Stimulated activated naive CD8-positive, alpha-beta T cell treated with anti-CD3 and anti-CD28 coated beads, Interleukin-15, amount 100 ng/mL, for 72 hours (primary cell): ENCODE data around the gene KAZN.
A peak's percentile ranks its signal among the peaks of the same experiment; 100 is the strongest.

Experiments used
- ATAC-seq: fragments of 150-1000 bp; cut with Tn5 transposase; 2 replicates; pipeline ENCODE4 v1.10.0; 2021; ENCODE audit warnings: mild to moderate bottlenecking, moderate library complexity
- DNase-seq, 2 donors: peaks; one replicate each; pipeline ENCODE4 v3.0.0; 2021 to 2022
- H3K27ac Mint-ChIP-seq, 2 donors: one replicate each; pipeline ENCODE4 v1.8.0; 2022; ENCODE audit warnings: mild to moderate bottlenecking in 2 of 2, mixed read lengths in 2 of 2, moderate library complexity in 2 of 2
- H3K27me3 Mint-ChIP-seq: one replicate; pipeline ENCODE4 v1.8.0; 2022; ENCODE audit warnings: mixed read lengths
- H3K4me1 Mint-ChIP-seq: one replicate; pipeline ENCODE4 v1.8.0; 2022; ENCODE audit warnings: mild to moderate bottlenecking, mixed read lengths
- H3K4me3 Mint-ChIP-seq, 2 donors: one replicate each; pipeline ENCODE4 v1.8.0; 2022; ENCODE audit warnings: mild to moderate bottlenecking in 2 of 2, mixed read lengths in 2 of 2, moderate library complexity in 1 of 2
- H3K9me3 Mint-ChIP-seq, 2 donors: one replicate each; pipeline ENCODE4 v1.8.0; 2022; ENCODE audit warnings: mixed read lengths in 2 of 2

KAZN gene

GRCh38 chr1:15102646-15103045 lies 504.2 kb downstream of the KAZN start:
- ATAC-seq (no peak), DNase-seq (no peak)
- Mint-ChIP-seq H3K4me1 (peaks cover 7% of the 10 kb centered on the region), H3K27ac (no peak overlapping the region), H3K4me3 (no peak overlapping the region), H3K9me3 (no peaks in the 10 kb centered on the region), H3K27me3 (peaks cover 48% of the 10 kb centered on the region)

DNA sequence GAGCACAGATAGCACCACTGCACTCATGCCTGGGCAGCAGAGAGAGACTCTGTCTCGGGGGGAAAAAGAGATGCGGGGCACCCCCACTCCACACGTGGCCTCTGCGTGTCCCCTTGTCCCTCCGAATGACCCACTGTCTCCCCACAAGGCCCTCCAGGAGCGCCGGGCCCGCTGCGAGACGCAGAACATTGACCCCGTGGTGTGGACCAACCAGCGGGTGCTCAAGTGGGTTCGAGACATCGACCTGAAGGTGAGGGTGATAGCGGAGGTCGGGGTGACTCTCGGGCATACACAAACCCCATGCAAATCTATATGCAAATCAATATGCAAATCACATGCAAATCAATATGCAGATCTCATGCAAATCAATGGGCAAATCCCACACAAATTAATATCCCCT lies 504.7 kb downstream of the KAZN start:
- Mint-ChIP-seq H3K27me3 (peaks cover 48% of the 10 kb centered on the region), H3K4me3 (no peak overlapping the region), H3K9me3 (no peaks in the 10 kb centered on the region), H3K27ac (no peak overlapping the region), H3K4me1 (peaks cover 7% of the 10 kb centered on the region)
- no peak for ATAC-seq
- DNase-seq: no peak

GRCh38 chr1:15103906-15104305 lies 505.4 kb downstream of the KAZN start:
- DNase-seq (no peak), ATAC-seq (no peak)
- Mint-ChIP-seq H3K4me3 (no peak overlapping the region), H3K27ac (no peak overlapping the region), H3K27me3 (peaks cover 49% of the 10 kb centered on the region), H3K4me1 (peaks cover 7% of the 10 kb centered on the region), H3K9me3 (no peaks in the 10 kb centered on the region)

GRCh38 chr1:15104768-15105167 lies 506.3 kb downstream of the KAZN start:
- H3K4me1 Mint-ChIP-seq: peaks cover 7% of the 10 kb centered on the region
- ATAC-seq (no peak), DNase-seq (no peak)
- no peak overlapping the region for H3K27ac Mint-ChIP-seq
- H3K4me3 Mint-ChIP-seq: no peak overlapping the region
- peaks cover 40% of the 10 kb centered on the region for H3K27me3 Mint-ChIP-seq
- H3K9me3 Mint-ChIP-seq: no peaks in the 10 kb centered on the region

DNA sequence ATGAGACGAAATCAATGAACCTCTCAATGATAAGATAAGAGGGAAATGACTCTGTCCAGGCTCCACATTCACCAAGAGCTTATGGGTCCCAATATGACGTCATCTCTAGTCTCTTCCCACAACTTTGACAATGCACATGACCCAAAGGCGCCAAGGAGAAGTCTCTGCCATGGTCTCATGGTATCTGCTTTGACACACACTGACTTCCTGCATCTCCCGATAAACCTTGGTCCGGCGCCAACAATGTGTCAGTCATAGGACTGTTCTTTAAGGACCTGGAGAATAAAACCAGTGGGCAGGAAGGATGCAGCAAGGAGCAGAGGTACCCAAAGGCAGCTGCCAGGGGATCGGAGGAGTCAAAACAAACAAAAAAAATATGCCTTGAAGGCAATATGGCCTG lies 508.1 kb downstream of the KAZN start:
- Mint-ChIP-seq H3K4me1 (no peaks in the 10 kb centered on the region), H3K4me3 (no peak overlapping the region), H3K27ac (no peak overlapping the region), H3K9me3 (no peaks in the 10 kb centered on the region), H3K27me3 (peaks cover 22% of the 10 kb centered on the region)
- no peak for DNase-seq
- no peak for ATAC-seq

DNA sequence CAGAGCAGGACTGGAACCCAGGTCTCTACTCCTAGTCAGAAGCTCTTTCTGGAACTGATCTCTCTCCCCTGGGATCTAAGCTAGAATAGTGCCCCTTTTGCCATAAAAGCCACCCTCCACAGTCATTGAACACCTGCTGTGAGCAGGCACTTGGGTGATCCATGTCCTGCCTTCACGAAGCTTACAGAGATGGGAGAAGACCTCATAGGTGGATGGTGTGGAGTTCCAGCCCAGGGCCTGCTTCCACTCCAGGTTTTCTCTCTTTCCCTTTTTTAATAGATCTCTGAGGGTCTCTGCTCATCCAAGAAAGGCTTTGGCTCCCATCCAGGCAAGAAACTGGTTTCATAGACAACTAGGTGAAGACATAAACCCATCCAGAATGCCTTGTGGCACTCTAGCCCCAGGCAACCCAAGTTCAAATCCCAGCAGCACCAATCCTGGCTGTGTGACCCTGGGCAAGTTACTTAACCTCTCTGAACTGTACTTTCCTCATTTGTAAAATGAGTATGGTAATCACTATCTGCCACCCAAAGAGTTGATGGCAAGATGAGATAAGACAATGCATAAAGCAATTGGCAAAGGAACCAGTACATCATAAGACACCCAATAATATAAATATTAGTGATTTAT lies 508.7 kb downstream of the KAZN start:
- DNase-seq (no peak), ATAC-seq (no peak)
- Mint-ChIP-seq H3K9me3 (no peaks in the 10 kb centered on the region), H3K27ac (no peak overlapping the region), H3K27me3 (peaks cover 16% of the 10 kb centered on the region), H3K4me1 (peaks cover 4% of the 10 kb centered on the region), H3K4me3 (no peak overlapping the region)

- DNase-seq: no peak
- Mint-ChIP-seq H3K4me1 (peaks cover 9% of the 10 kb centered on the region), H3K9me3 (no peaks in the 10 kb centered on the region), H3K4me3 (no peak overlapping the region), H3K27me3 (peaks cover 16% of the 10 kb centered on the region), H3K27ac (no peak overlapping the region)
- ATAC-seq: no peak
Observed at GRCh38 chr1:15107911-15108310, 509.4 kb downstream of the KAZN start.

- Mint-ChIP-seq H3K9me3 (no peaks in the 10 kb centered on the region), H3K27me3 (peaks cover 24% of the 10 kb centered on the region), H3K4me1 (peaks cover 9% of the 10 kb centered on the region), H3K27ac (no peak overlapping the region), H3K4me3 (no peak overlapping the region)
- DNase-seq (no peak), ATAC-seq (no peak)
Observed at GRCh38 chr1:15110128-15110866, 511.8 kb downstream of the KAZN start.

DNA sequence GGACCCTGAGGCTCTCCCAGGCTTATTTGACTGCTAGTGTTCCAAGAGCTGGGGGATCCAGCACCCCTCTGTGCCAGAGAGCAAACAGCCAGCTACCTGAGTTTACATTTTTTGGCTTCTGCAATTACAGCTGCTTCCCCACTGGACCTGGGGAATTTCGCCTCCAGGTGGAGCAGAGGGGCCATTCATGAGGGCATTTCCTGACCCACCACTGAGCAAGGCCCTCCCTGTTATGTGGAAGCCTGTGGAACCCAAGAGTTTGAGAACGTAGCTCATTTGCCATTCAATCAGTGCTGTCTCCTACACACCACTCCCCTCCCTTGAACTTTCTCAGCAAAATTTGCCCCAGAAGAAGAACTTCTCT lies 512.4 kb downstream of the KAZN start:
- no peak for DNase-seq
- Mint-ChIP-seq H3K27ac (no peak overlapping the region), H3K9me3 (no peaks in the 10 kb centered on the region), H3K4me1 (peaks cover 9% of the 10 kb centered on the region), H3K27me3 (peaks cover 24% of the 10 kb centered on the region), H3K4me3 (no peak overlapping the region)
- ATAC-seq: no peak

- no peaks in the 10 kb centered on the region for H3K9me3 Mint-ChIP-seq
- no peak overlapping the region for H3K27ac Mint-ChIP-seq
- H3K4me1 Mint-ChIP-seq: peaks cover 9% of the 10 kb centered on the region
- peaks cover 14% of the 10 kb centered on the region for H3K27me3 Mint-ChIP-seq
- H3K4me3 Mint-ChIP-seq: no peak overlapping the region
- no peak for DNase-seq
- no peak for ATAC-seq
Observed at GRCh38 chr1:15113146-15113545, 514.7 kb downstream of the KAZN start.

DNA sequence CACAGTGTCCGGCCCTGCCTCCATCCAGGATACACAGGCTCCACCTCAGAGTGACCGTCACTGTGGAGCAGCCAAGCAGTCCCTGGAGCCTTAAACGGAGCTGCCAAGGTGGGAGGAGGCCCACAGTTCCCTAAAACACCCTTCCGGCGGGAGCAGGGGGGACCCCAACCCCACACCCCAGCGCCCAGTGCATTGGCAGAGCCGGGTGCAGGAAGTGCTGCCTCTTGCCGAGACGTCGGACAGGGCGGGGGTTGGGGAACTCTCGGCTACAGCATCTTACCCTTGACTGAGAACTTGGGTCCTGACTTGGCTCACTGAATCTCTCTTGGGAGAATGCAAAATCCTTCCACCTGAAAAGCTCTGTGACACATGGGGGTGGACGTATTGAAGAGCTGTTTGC lies 516.4 kb downstream of the KAZN start:
- Mint-ChIP-seq H3K9me3 (no peaks in the 10 kb centered on the region), H3K27me3 (peaks cover 23% of the 10 kb centered on the region), H3K4me1 (peaks cover 9% of the 10 kb centered on the region), H3K27ac (no peak overlapping the region), H3K4me3 (no peak overlapping the region)
- ATAC-seq: no peak
- DNase-seq: no peak

GRCh38 chr1:15115542-15116330 lies 517.3 kb downstream of the KAZN start:
- Mint-ChIP-seq H3K27me3 (peaks cover 30% of the 10 kb centered on the region), H3K27ac (no peak overlapping the region), H3K9me3 (no peaks in the 10 kb centered on the region), H3K4me1 (peaks cover 9% of the 10 kb centered on the region), H3K4me3 (no peak overlapping the region)
- ATAC-seq (no peak), DNase-seq (no peak)

GRCh38 chr1:15116966-15117365 lies 518.5 kb downstream of the KAZN start:
- Mint-ChIP-seq H3K9me3 (no peaks in the 10 kb centered on the region), H3K4me1 (peaks cover 7% of the 10 kb centered on the region), H3K27ac (no peak overlapping the region), H3K27me3 (peaks cover 30% of the 10 kb centered on the region), H3K4me3 (no peak overlapping the region)
- DNase-seq (no peak), ATAC-seq (no peak)

- peaks cover 30% of the 10 kb centered on the region for H3K27me3 Mint-ChIP-seq
- no peaks in the 10 kb centered on the region for H3K9me3 Mint-ChIP-seq
- no peak overlapping the region for H3K4me3 Mint-ChIP-seq
- no peak for ATAC-seq
- no peak overlapping the region for H3K27ac Mint-ChIP-seq
- no peaks in the 10 kb centered on the region for H3K4me1 Mint-ChIP-seq
- no peak for DNase-seq
Observed at GRCh38 chr1:15117671-15118325, 519.3 kb downstream of the KAZN start.

DNA sequence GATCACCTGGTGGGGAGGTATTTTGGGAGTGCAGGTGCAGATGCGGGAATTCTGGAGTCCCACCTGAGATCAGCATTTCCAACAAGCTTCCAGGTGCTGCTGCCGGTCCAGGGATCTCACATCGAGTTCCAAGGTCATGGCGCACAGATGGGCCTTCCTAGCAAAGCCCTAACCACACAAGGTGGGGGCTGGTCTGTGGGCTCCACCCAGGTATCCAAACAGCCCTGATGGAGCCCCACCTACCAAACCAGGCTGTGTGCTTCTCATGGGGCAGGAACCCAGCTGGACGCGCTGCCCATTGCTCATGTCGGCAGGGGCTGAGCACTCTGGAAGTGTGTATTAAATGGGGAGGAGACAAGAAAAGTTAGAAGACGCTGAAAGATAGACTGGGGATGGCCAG lies 520.1 kb downstream of the KAZN start:
- peaks cover 30% of the 10 kb centered on the region for H3K27me3 Mint-ChIP-seq
- ATAC-seq: no peak

More for the DNA sequence above, 520.1 kb downstream of the KAZN start:
- H3K9me3 Mint-ChIP-seq: no peaks in the 10 kb centered on the region
- peak overlapping the region in 1 of 2 donors; percentile 92 for H3K27ac Mint-ChIP-seq
- no peak for DNase-seq
- H3K4me3 Mint-ChIP-seq: no peak overlapping the region
- H3K4me1 Mint-ChIP-seq: no peaks in the 10 kb centered on the region
